SK-N-SH (cell line): ENCODE measurements around the gene EFCC1. TPM values are rescaled to one million over a fixed set of nuclear protein-coding genes. Genes with fewer than 3 reads are reported as not detected.

Experiments
- CTCF ChIA-PET: fragments of 300-600, 350-600 bp; formaldehyde crosslinking; extraction: SDS; loops from one replicate; lab custom pipeline; 2021; lab: Yijun Ruan, JAX
- POLR2A ChIA-PET: fragments of 350-600 bp; sonication (Branson Sonifier 250); formaldehyde crosslinking; extraction: SDS; loops from one replicate; lab custom pipeline; 2020; ENCODE audit warnings: antibody characterized with exemption, inconsistent platforms; lab: Yijun Ruan, JAX
- DNase-seq: peaks from one replicate; pipeline ENCODE4 v3.0.0; 2012
- H2AFZ ChIP-seq: fragments of 200-600 bp; sonication (generic); 2 replicates; pipeline ENCODE4 v1.8.1; 2016; ENCODE audit warnings: antibody characterized with exemption, mild to moderate bottlenecking, low read depth
- H3F3A ChIP-seq: fragments of 200-600 bp; sonication (generic); replicated peaks from 2 replicates; pipeline ENCODE3; 2016; ENCODE audit warnings: antibody characterized with exemption, mild to moderate bottlenecking; ENCODE audit not compliant: insufficient read depth
- H3K27ac ChIP-seq, 2 experiments: fragments of 200-500 bp in 1 of 2; fragments of 200-600 bp in 1 of 2; sonication (Bioruptor generic) in 1 of 2; sonication (generic), shearing (Covaris generic) in 1 of 2; 2 replicates each; pipeline versions ENCODE4 v1.5.1 to v1.6.1; 2014 to 2016; ENCODE audit warnings: low read depth in 2 of 2, inconsistent platforms in 1 of 2, low read length in 1 of 2, mild to moderate bottlenecking in 1 of 2, mixed read lengths in 1 of 2
- H3K27me3 ChIP-seq: fragments of 200-600 bp; sonication (generic), shearing (Covaris generic); 2 replicates; pipeline ENCODE4 v1.6.1; 2016; ENCODE audit warnings: mixed run types; ENCODE audit not compliant: insufficient read depth
- H3K36me3 ChIP-seq, 2 experiments: fragments of 200-500 bp in 1 of 2; fragments of 200-600 bp in 1 of 2; sonication (Bioruptor generic) in 1 of 2; sonication (generic) in 1 of 2; replicated peaks in 1 of 2; 2 replicates each; pipeline versions ENCODE3 to v1.5.1; 2014 to 2016; ENCODE audit warnings: low read length in 1 of 2, mild to moderate bottlenecking in 1 of 2; ENCODE audit not compliant: insufficient read depth in 2 of 2, control insufficient read depth in 1 of 2
- H3K4me1 ChIP-seq, 2 experiments: fragments of 200-500 bp in 1 of 2; fragments of 200-600 bp in 1 of 2; sonication (Bioruptor generic) in 1 of 2; sonication (generic), shearing (Covaris generic) in 1 of 2; 2 replicates each; pipeline versions ENCODE4 v1.5.1 to v1.6.1; 2014 to 2016; ENCODE audit warnings: low read depth in 1 of 2, low read length in 1 of 2, mixed run types in 1 of 2; ENCODE audit not compliant: insufficient read depth in 2 of 2, control insufficient read depth in 1 of 2
- H3K4me2 ChIP-seq: fragments of 200-600 bp; sonication (generic), shearing (Covaris generic); 2 replicates; pipeline ENCODE4 v1.6.1; 2017; ENCODE audit warnings: mixed run types
- H3K4me3 ChIP-seq, 2 experiments: fragments of 200-500 bp in 1 of 2; fragments of 200-600 bp in 1 of 2; sonication (Bioruptor generic) in 1 of 2; sonication (generic), shearing (Covaris generic) in 1 of 2; 2 replicates each; pipeline versions ENCODE4 v1.5.1 to v1.8.1; 2014 to 2016; ENCODE audit warnings: low read depth in 2 of 2, inconsistent platforms in 1 of 2, low read length in 1 of 2, mild to moderate bottlenecking in 1 of 2, mixed read lengths in 1 of 2, moderate library complexity in 1 of 2
- H3K79me2 ChIP-seq: fragments of 200-600 bp; sonication (generic); 2 replicates; pipeline ENCODE4 v1.8.1; 2017; ENCODE audit warnings: mild to moderate bottlenecking; ENCODE audit not compliant: insufficient read depth
- H3K9ac ChIP-seq: fragments of 200-600 bp; sonication (generic); 2 replicates; pipeline ENCODE4 v1.6.1; 2017; ENCODE audit warnings: mixed run types
- H3K9me2 ChIP-seq: fragments of 200-600 bp; sonication (generic); 2 replicates; pipeline ENCODE4 v1.6.1; 2017; ENCODE audit warnings: mixed run types
- H3K9me3 ChIP-seq: fragments of 200-600 bp; sonication (generic); 2 replicates; pipeline ENCODE4 v1.6.1; 2017; ENCODE audit warnings: mixed run types, mild to moderate bottlenecking, moderate library complexity
- H4K20me1 ChIP-seq: fragments of 200-600 bp; sonication (generic); 2 replicates; pipeline ENCODE4 v1.6.1; 2017; ENCODE audit warnings: mild to moderate bottlenecking, mixed run types; ENCODE audit not compliant: insufficient read depth
- CHD2 ChIP-seq: fragments of 150-350 bp; IDR thresholded peaks from 2 replicates; pipeline ENCODE4 v1.6.1; 2018; ENCODE audit warnings: low read length; ENCODE audit not compliant: partially characterized antibody
- EZH2phosphoT487 ChIP-seq: fragments of 200-600 bp; sonication (generic); IDR thresholded peaks from 2 replicates; pipeline ENCODE4 v1.6.1; 2017; ENCODE audit warnings: low read depth, mixed run types, mild to moderate bottlenecking, antibody characterized with exemption, moderate library complexity, borderline replicate concordance
- GABPA ChIP-seq: IDR thresholded peaks from 2 replicates; pipeline ENCODE4 v1.4.0; 2012; ENCODE audit warnings: low read depth, mild to moderate bottlenecking
- MXI1 ChIP-seq: IDR thresholded peaks from 2 replicates; pipeline ENCODE4 v1.6.1; 2012; ENCODE audit warnings: mild to moderate bottlenecking, low read depth, low read length, improper control_type of control experiment
- POLR2AphosphoS5 ChIP-seq: IDR thresholded peaks from 2 replicates; pipeline ENCODE4 v1.6.1; 2012; ENCODE audit warnings: low read depth, low read length
- RAD21 ChIP-seq: IDR thresholded peaks from 2 replicates; pipeline ENCODE4 v1.6.1; 2012; ENCODE audit warnings: mild to moderate bottlenecking, low read length
- SIN3A ChIP-seq: IDR thresholded peaks from 2 replicates; pipeline ENCODE4 v1.6.1; 2012; ENCODE audit warnings: low read depth, mild to moderate bottlenecking, low read length, moderate library complexity, borderline replicate concordance
- TCF12 ChIP-seq: IDR thresholded peaks from 2 replicates; pipeline ENCODE4 v1.4.0; 2012
- USF1 ChIP-seq: IDR thresholded peaks from 2 replicates; pipeline ENCODE4 v1.4.0; 2012; ENCODE audit warnings: low read depth, borderline replicate concordance
- USF2 ChIP-seq: fragments of 150-350 bp; IDR thresholded peaks from 2 replicates; pipeline ENCODE4 v1.6.1; 2017; ENCODE audit warnings: antibody characterized with exemption, low read length, low read depth, borderline replicate concordance
- YY1 ChIP-seq: IDR thresholded peaks from 2 replicates; pipeline ENCODE4 v1.4.0; 2012; ENCODE audit warnings: low read depth, mild to moderate bottlenecking
- WGBS: methylation state at CpG from one replicate; pipeline ENCODE4 v1.1.6; 2017; ENCODE audit warnings: low lambda C conversion rate; 5-methylcytosine and 5-hydroxymethylcytosine counted together
- polyA plus RNA-seq, 3 experiments: library from polyadenylated mRNA; depleted of rRNA; stranded (reverse); fragments of >200 nt; gene quantifications; 2 replicates each; pipeline ENCODE4 v1.2.3, GENCODE V29; 2012

EFCC1 gene
- polyA plus RNA-seq, 1 of the 3 experiments (the other 2 are of a cell fraction), result not detected

GRCh38 chr3:129051871-129052340 lies 50.8 kb downstream of the EFCC1 start:
- Histone ChIP-seq H4K20me1 (no peaks in the 10 kb centered on the region), H3K4me3 (no peak overlapping the region), H3K36me3 (no peaks in the 10 kb centered on the region), H3K79me2 (no peaks in the 10 kb centered on the region), H3K4me1 (peaks cover 0 to 14% of the 10 kb centered on the region in 2 experiments; a peak in 1 of 4 replicates), H3K27ac (no peak overlapping the region; a peak in 1 of 4 replicates), H3F3A (no peaks in the 10 kb centered on the region)
- POLR2A ChIA-PET, result no interaction called here
- no peak for DNase-seq
- TF ChIP-seq USF1 (no peak), TCF12 (no peak), EZH2phosphoT487 (no peak), POLR2AphosphoS5 (no peak), CHD2 (no peak), GABPA (no peak)
- TF ChIP-seq, all 33 proteins: peak for 0
- 68% methylated on average over 4 of the region's 5 CpGs for WGBS
- no peak overlapping the region for H3K4me2 ChIP-seq
- CTCF ChIA-PET, result interaction anchor here (0.7 to 5.7 kb wide), 15 partner anchors 11 to 265 kb away, joined by 4 to 65 read pairs (median 22); partner anchors contain the start of gene ISY1
- H3K9me2 ChIP-seq, result no peaks in the 10 kb centered on the region
- no peak overlapping the region for H2AFZ ChIP-seq
- 0 out of 2 replicates have a peak, but pooled peaks cover 7% of the 10 kb centered on the region for H3K27me3 ChIP-seq
- H3K9ac ChIP-seq, result no peak overlapping the region
- no peaks in the 10 kb centered on the region for H3K9me3 ChIP-seq

GRCh38 chr3:129052675-129053074 lies 51.6 kb downstream of the EFCC1 start:
- H3K27me3 ChIP-seq, result 0 out of 2 replicates have a peak, but pooled peaks cover 7% of the 10 kb centered on the region
- CTCF ChIA-PET, result interaction anchor here (0.8 to 5.7 kb wide), 35 partner anchors 10 to 372 kb away, joined by 3 to 65 read pairs (median 7); partner anchors contain the start of genes ISY1 and RAB43
- peak overlapping the region in 1 of 2 experiments; percentile 78; a peak in 2 of 4 replicates for H3K27ac ChIP-seq
- H3K79me2 ChIP-seq, result no peaks in the 10 kb centered on the region
- H3K9ac ChIP-seq, result no peak overlapping the region
- no peaks in the 10 kb centered on the region for H3F3A ChIP-seq
- H3K9me2 ChIP-seq, result no peaks in the 10 kb centered on the region
- H4K20me1 ChIP-seq, result no peaks in the 10 kb centered on the region
- peak; percentile 47 for DNase-seq
- H3K4me2 ChIP-seq, result no peak overlapping the region
- no peak overlapping the region for H2AFZ ChIP-seq
- no peaks in the 10 kb centered on the region for H3K9me3 ChIP-seq
- POLR2A ChIA-PET, result no interaction called here
- TF ChIP-seq SIN3A (no peak), RAD21 (no peak), MXI1 (no peak), YY1 (no peak), USF2 (no peak)
- no peak overlapping the region for H3K4me3 ChIP-seq
- peaks cover 0 to 14% of the 10 kb centered on the region in 2 experiments; a peak in 1 of 4 replicates for H3K4me1 ChIP-seq
- 79% methylated on average over 6 of the region's 6 CpGs for WGBS
- no peaks in the 10 kb centered on the region for H3K36me3 ChIP-seq
